Erythroblast (primary cell): Measurements from ENCODE around the gene RNF150.

Experiments used
- GATA1 ChIP-seq: IDR thresholded peaks from 2 replicates; pipeline ENCODE4 v1.6.1; 2011; ENCODE audit warnings: low read depth, mild to moderate bottlenecking, control low read depth, low read length, moderate library complexity
- POLR2A ChIP-seq: IDR thresholded peaks from 2 replicates; pipeline ENCODE4 v1.6.1; 2011; ENCODE audit warnings: mild to moderate bottlenecking, low read length

- no peak for TF ChIP-seq POLR2A
- no peak for TF ChIP-seq GATA1
Observed at GRCh38 chr4:140867356-140867755, 265.9 kb downstream of the RNF150 start.
